ENCODE results near the gene FFAR1.

GRCh38 chr19:35337984-35338296 lies 9.8 kb upstream of the FFAR1 start:
- TF ChIP-seq CTCF (IDR thresholded peaks at IDR 0.05) (no peak), POLR2A (IDR thresholded peaks at IDR 0.05) (no peak)

Data from body of pancreas (tissue), 4 donors.